Spleen (tissue), 11 donors: ENCODE data around the gene TLDC2. TPM values are rescaled to one million over a fixed set of nuclear protein-coding genes. Genes with fewer than 3 reads are reported as not detected.

ENCODE experiments used
- DNase-seq: peaks from one replicate; pipeline ENCODE4 v3.0.0-alpha.2; 2020
- H3K27ac ChIP-seq, 8 donors: fragments of 200-600 bp; sonication (generic) in 7 of 8; 1 replicate in 4 of 8; 2 replicates in 4 of 8; pipeline versions ENCODE4 v1.5.0 to v1.8.0; 2016 to 2021; ENCODE audit warnings: inconsistent platforms in 4 of 8, mild to moderate bottlenecking in 4 of 8, moderate library complexity in 1 of 8
- H3K27me3 ChIP-seq, 7 donors: fragments of 200-600 bp; sonication (generic) in 6 of 7; replicated peaks in 1 of 7; 1 replicate in 4 of 7; 2 replicates in 3 of 7; pipeline versions ENCODE4 v1.5.0 to v1.8.0; 2016 to 2021; ENCODE audit warnings: inconsistent platforms in 3 of 7, mild to moderate bottlenecking in 1 of 7
- H3K36me3 ChIP-seq, 6 donors: fragments of 200-600 bp; sonication (generic) in 5 of 6; 1 replicate in 4 of 6; 2 replicates in 2 of 6; pipeline versions ENCODE4 v1.5.0 to v1.8.0; 2016 to 2021; ENCODE audit warnings: inconsistent platforms in 2 of 6
- H3K4me1 ChIP-seq, 6 donors: fragments of 200-600 bp; sonication (generic) in 5 of 6; 1 replicate in 3 of 6; 2 replicates in 3 of 6; pipeline versions ENCODE4 v1.5.0 to v1.8.0; 2016 to 2021; ENCODE audit warnings: inconsistent platforms in 3 of 6
- H3K4me3 ChIP-seq, 8 donors: fragments of 200-600 bp; sonication (generic) in 7 of 8; 1 replicate in 4 of 8; 2 replicates in 4 of 8; pipeline versions ENCODE4 v1.5.0 to v1.8.0; 2016 to 2021; ENCODE audit warnings: inconsistent platforms in 4 of 8, mild to moderate bottlenecking in 4 of 8, moderate library complexity in 2 of 8
- H3K9me3 ChIP-seq, 8 donors: fragments of 200-600 bp; sonication (generic) in 7 of 8; 1 replicate in 4 of 8; 2 replicates in 4 of 8; pipeline versions ENCODE4 v1.5.0 to v1.8.0; 2016 to 2021; ENCODE audit warnings: inconsistent platforms in 4 of 8
- POLR2A ChIP-seq, 3 donors: fragments of 450-650 bp; IDR thresholded peaks; one replicate each; pipeline ENCODE4 v1.5.1; 2017; ENCODE audit warnings: antibody characterized with exemption in 3 of 3, mild to moderate bottlenecking in 1 of 3
- POLR2AphosphoS5 ChIP-seq, 3 donors: sonication (generic); formaldehyde crosslinking; IDR thresholded peaks; one replicate each; pipeline ENCODE4 v1.5.1; 2017; ENCODE audit warnings: antibody characterized with exemption in 3 of 3
- WGBS, 5 donors: extraction: QIAGEN DNeasy Blood & Tissue Kit in 3 of 5; methylation state at CpG; one replicate each; pipeline versions ENCODE4 v1.1.5 to v1.1.7; 2013 to 2018; 5-methylcytosine and 5-hydroxymethylcytosine counted together
- intact Hi-C: fragments of 100-400 bp; cut with DNase I; formaldehyde crosslinking; loops from one replicate; pipeline ENCODE4 v1.15.0; 2023; ENCODE audit warnings: low total_unique reads
- polyA plus RNA-seq, 3 donors: library from polyadenylated mRNA; stranded (reverse); fragments of 200-250 nt; gene quantifications; one replicate each; pipeline ENCODE4 v1.2.1, GENCODE V29; 2013
- total RNA-seq, 7 donors: library from RNA; depleted of rRNA in 3 of 7; stranded (reverse); fragments of >200 nt in 3 of 7; fragmentation: NEBNext Ultra II Directional in 4 of 7; extraction: Animal tissue kit (Norgen Biotek cat#: 25700) in 4 of 7; gene quantifications; one replicate each; pipeline versions ENCODE4 v1.1.0 to v1.2.1, GENCODE V29; 2016 to 2021
- TF ChIP-seq, protein P1 (sequence below), 11 experiments: fragments of 200-600 bp in 7 of 11; fragments of 450-650 bp in 4 of 11; sonication (generic) in 4 of 11; IDR thresholded peaks in 8 of 11; conservative IDR thresholded peaks in 3 of 11; 1 replicate in 7 of 11; 2 replicates in 4 of 11; pipeline versions ENCODE4 v1.4.0 to v1.8.0; 2016 to 2021; ENCODE audit warnings: antibody characterized with exemption in 11 of 11, inconsistent platforms in 4 of 11, mild to moderate bottlenecking in 1 of 11
- donor health status: healthy with polysubstance abuse.
- donor health status: DM: no; HTN: no; CAD: no; lungs with moderate emphysema.
- donor health status: DM: no; HTN: no; CAD: no.
- donor health status: Bipolar disorder and iron deficiency.
- donor health status: healthy.
- donor health status: DM: no; HTN: no; CAD: no.
- donor health status: DM: yes; HTN: yes; CAD: no.

TLDC2 gene
- total and polyA plus RNA-seq, 10 donors, result 0.05 to 0.16 (median 0.11) TPM; not detected in 7

GRCh38 chr20:36860339-36860738, 15.6 kb upstream of the TLDC2 start:
- no peak overlapping the region for H3K4me3 ChIP-seq
- TF ChIP-seq POLR2A (IDR thresholded peaks at IDR 0.05) (no peak), POLR2AphosphoS5 (IDR thresholded peaks at IDR 0.05) (no peak)
- TF ChIP-seq, protein P1, sequence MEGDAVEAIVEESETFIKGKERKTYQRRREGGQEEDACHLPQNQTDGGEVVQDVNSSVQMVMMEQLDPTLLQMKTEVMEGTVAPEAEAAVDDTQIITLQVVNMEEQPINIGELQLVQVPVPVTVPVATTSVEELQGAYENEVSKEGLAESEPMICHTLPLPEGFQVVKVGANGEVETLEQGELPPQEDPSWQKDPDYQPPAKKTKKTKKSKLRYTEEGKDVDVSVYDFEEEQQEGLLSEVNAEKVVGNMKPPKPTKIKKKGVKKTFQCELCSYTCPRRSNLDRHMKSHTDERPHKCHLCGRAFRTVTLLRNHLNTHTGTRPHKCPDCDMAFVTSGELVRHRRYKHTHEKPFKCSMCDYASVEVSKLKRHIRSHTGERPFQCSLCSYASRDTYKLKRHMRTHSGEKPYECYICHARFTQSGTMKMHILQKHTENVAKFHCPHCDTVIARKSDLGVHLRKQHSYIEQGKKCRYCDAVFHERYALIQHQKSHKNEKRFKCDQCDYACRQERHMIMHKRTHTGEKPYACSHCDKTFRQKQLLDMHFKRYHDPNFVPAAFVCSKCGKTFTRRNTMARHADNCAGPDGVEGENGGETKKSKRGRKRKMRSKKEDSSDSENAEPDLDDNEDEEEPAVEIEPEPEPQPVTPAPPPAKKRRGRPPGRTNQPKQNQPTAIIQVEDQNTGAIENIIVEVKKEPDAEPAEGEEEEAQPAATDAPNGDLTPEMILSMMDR (IDR thresholded peaks at IDR 0.05 in 8 of 11, conservative IDR thresholded peaks at IDR 0.05 in 3 of 11), result no peak
- H3K27ac ChIP-seq, result peak overlapping the region in 3 of 8 donors; percentile 15 to 84 (median 48)
- 76 to 96% (median 87%) methylated on average over 5 of the region's 5 CpGs for WGBS, 5 donors
- H3K36me3 ChIP-seq, result no peaks in the 10 kb centered on the region
- intact Hi-C loops, result no loop called here
- H3K9me3 ChIP-seq, result no peaks in the 10 kb centered on the region
- peaks cover 25 to 85% (median 75%) of the 10 kb centered on the region in 6 donors for H3K4me1 ChIP-seq
- H3K27me3 ChIP-seq, result peaks cover 0 to 32% (median 0%) of the 10 kb centered on the region in 7 donors
- DNase-seq, result no peak

- H3K27ac ChIP-seq, result peak overlapping the region in 6 of 8 donors; percentile 46 to 86 (median 78)
- H3K4me1 ChIP-seq, result peaks cover 18 to 82% (median 72%) of the 10 kb centered on the region in 6 donors
- TF ChIP-seq POLR2AphosphoS5 (IDR thresholded peaks at IDR 0.05) (no peak), POLR2A (IDR thresholded peaks at IDR 0.05) (no peak)
- TF ChIP-seq, protein P1 (IDR thresholded peaks at IDR 0.05 in 8 of 11, conservative IDR thresholded peaks at IDR 0.05 in 3 of 11), result no peak
- H3K9me3 ChIP-seq, result no peaks in the 10 kb centered on the region
- H3K27me3 ChIP-seq, result peaks cover 0 to 33% (median 0%) of the 10 kb centered on the region in 7 donors
- 83 to 89% (median 85%) methylated on average over 11 to 14 of the region's 14 CpGs for WGBS, 5 donors
- H3K4me3 ChIP-seq, result peak overlapping the region in 5 of 8 donors; percentile 51 to 86 (median 61)
- intact Hi-C loops, result no loop called here
- DNase-seq, result no peak
- no peaks in the 10 kb centered on the region for H3K36me3 ChIP-seq
Measured at GRCh38 chr20:36860811-36861624, 14.9 kb upstream of the TLDC2 start.

- Histone ChIP-seq H3K4me1 (peaks cover 13 to 82% (median 72%) of the 10 kb centered on the region in 6 donors), H3K4me3 (peak overlapping the region in 6 of 8 donors; percentile 38 to 86 (median 61)), H3K27ac (peak overlapping the region in 7 of 8 donors; percentile 10 to 86 (median 78)), H3K9me3 (no peaks in the 10 kb centered on the region), H3K36me3 (no peaks in the 10 kb centered on the region), H3K27me3 (peaks cover 0 to 33% (median 0%) of the 10 kb centered on the region in 7 donors)
- TF ChIP-seq POLR2A (IDR thresholded peaks at IDR 0.05) (no peak), POLR2AphosphoS5 (IDR thresholded peaks at IDR 0.05) (no peak)
- TF ChIP-seq, protein P1 (IDR thresholded peaks at IDR 0.05 in 8 of 11, conservative IDR thresholded peaks at IDR 0.05 in 3 of 11), result no peak
- WGBS, 5 donors, result 27 to 75% (median 64%) methylated on average over 3 to 7 of the region's 7 CpGs
- intact Hi-C loops, result no loop called here
- DNase-seq, result peak; percentile 78
Measured at GRCh38 chr20:36861625-36861874, 14.4 kb upstream of the TLDC2 start.
